Measurements from ENCODE around the gene NRG3.
"Not testable (repeated sequence)": the region's sequence is repeated elsewhere in the genome, so short reads cannot be mapped to it uniquely, and the experiment has no call there.

The NRG3 gene

GRCh38 chr10:82572744-82573143, 697.8 kb downstream of the NRG3 start:
- no peak for DNase-seq (ENCODE audit: low read depth, low spot score)

DNA sequence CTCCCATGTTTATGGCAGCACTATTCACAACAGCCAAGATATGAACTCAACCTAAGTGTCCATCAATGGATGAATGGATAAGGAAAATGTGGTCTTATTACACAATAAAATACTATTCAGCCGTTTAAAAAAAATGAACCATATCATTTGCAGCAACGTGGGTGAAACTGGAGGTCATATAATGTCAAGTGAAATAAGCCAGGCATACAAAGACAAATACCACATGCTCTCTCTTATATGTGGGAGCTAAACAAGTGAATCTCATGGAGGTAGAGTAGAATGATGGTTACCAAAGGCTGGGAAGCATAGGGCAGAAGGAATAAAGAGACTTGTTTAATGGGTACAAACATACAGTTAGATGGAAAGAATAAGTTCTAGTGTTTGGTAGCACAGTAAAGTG, 699.1 kb downstream of the NRG3 start:
- no peak for DNase-seq (ENCODE audit: low read depth, low spot score)

- DNase-seq (ENCODE audit: low read depth, low spot score): no peak
Measured at GRCh38 chr10:82575318-82575717, 700.3 kb downstream of the NRG3 start.

DNA sequence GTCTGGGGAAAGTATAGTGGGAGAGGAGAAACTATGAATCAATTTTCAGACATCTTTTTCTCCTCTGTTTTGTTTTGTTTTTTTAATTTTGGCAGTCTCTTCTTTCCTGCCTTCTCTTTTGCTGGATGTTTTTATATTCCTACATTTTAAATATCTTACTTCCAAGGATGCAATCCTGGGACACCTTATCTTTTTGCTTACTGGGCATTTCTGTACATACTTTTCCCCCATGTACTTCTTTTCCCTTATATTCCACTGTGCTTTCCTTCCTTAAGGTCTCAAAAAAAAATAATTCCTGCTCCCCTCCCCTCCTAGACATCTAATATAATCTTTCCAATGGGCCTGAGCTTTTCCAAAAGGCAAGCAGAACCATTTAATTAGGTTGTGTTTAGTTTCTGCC, 701.1 kb downstream of the NRG3 start:
- no peak for DNase-seq (ENCODE audit: low read depth, low spot score)

DNA sequence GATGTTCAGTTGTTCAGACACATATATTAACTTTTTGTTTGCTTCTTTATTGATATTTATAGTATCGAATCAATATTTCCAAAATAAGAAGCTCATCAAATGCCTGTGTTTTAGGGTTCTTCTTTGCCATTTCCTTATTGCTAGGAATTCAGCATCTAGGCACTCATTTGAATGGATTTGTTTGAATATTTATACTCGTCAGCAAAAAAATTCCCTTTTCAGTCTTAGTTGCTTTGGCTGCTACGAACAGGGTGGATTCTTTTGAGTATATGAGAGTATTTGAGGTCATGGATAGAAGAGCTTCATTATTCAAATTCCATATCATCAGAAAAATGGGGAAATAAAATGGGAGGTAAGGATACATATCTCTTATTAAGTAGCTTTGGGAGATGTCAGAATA, 706.9 kb downstream of the NRG3 start:
- DNase-seq (ENCODE audit: low read depth, low spot score): no peak

DNA sequence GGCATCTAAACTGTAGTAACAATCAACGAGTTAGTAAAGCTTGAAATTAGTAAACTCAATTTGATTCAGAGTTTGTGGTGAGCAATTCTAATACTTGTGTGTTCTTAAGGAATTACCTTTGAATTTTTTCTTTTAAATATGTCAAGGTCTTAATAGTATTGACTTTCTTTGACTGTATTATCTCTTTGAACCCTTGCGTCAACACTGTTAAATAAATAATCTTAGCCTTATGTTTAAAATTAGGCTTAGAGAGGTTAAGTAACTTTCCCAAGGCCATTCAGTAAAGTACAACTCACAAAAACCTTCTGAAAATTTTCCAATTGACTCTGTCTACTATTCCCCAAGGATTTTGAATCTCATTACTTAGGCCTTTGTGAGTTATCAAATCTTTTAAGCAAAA, 716.4 kb downstream of the NRG3 start:
- no peak for DNase-seq (ENCODE audit: low read depth, low spot score)

GRCh38 chr10:82597840-82598239, 722.8 kb downstream of the NRG3 start:
- no peak for DNase-seq (ENCODE audit: low read depth, low spot score)

GRCh38 chr10:82609845-82610244, 734.9 kb downstream of the NRG3 start:
- DNase-seq (ENCODE audit: low read depth, low spot score): no peak

- no peak for DNase-seq (ENCODE audit: low read depth, low spot score)
Measured at GRCh38 chr10:82618007-82618406, 743.0 kb downstream of the NRG3 start.

DNA sequence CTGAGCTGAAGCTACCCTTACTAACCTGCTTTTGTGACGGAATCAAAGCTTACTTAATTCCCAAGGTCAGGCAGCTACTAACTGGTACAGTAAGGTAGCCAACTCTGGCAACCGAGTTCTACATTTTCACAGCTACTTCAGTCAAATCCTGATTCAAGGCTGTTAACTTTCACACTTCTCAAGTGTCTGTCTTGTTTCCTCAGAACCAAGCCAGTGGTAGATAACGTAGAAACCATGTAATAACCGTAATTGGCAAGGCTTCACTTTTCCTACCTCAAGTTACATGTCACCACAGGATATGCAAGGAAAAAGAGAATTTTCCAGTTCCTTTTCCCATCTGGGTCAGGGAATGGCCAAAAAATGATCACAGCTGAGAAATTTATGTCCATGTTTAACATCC, 746.7 kb downstream of the NRG3 start:
- DNase-seq (ENCODE audit: low read depth, low spot score): no peak

DNA sequence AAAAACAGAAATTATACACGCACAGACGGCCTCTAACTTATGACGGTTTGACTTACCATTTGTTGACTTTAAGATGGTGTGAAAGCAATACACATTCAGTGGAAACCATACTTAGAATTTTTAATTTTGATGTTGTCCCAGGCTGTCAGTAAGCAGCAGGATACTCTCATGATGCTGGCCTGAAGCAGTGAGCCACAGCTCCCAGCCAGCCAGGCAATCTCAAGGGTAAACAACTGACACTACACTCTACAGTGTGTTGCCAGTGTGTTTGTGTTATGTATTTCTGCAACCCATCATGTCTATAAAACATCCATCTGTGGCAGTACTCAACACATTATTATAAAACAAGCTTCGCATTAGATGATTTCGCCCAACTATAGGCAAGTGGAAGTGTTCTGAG, 747.5 kb downstream of the NRG3 start:
- no peak for DNase-seq (ENCODE audit: low read depth, low spot score)

DNA sequence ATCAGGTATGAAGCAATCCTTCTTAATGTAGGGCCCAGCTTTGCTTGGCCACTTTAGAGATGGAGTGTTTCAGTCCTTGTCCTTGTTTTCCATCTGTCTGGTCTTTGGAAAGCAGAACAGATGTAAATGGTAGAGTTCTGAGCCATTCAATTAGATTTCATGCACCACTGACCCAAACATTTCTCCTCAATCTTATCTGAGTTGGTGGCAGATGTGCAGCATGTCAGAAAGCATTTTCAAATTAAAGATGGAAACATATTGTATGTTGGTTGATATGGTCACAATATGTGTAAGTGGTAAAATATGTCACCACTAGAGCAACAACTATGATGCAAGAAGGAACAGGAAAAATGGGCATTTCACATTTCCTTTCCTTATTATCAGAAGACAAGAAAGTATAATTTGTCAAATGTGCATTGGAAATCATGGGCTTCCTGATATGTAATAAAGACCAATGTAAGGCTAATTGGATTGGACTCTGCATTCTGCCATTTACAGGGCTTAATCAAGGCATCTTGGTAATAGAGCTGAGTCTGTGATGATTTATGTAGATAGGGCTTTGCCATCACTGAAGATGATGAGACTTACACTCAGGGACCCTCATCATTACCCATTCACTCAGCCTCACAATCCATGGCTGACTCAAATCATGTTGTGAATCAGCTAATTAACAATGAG, 750.7 kb downstream of the NRG3 start:
- DNase-seq (ENCODE audit: low read depth, low spot score): no peak

DNA sequence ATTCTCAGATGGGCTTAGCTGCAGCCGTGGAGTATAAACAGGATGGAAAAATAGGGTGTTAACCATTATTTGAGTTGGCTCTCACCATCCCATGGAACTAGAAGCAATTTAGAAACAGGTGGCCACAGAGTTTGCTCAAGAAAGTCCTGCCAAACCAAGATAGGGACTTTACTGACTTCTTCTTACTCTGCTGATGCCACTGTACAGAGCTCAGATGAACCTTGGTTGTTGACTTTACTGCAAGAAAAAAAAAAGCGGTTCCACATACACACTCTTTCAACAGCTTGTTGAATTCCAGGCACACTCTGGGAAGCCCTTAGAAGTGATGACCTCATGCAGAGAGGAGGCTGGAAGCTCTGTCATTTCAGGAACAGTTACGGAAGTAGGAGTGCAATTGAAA, 753.4 kb downstream of the NRG3 start:
- no peak for DNase-seq (ENCODE audit: low read depth, low spot score)

GRCh38 chr10:82643076-82643475, 768.1 kb downstream of the NRG3 start:
- no peak for DNase-seq (ENCODE audit: low read depth, low spot score)

- DNase-seq (ENCODE audit: low read depth, low spot score): no peak
Measured at GRCh38 chr10:82643601-82644000, 768.6 kb downstream of the NRG3 start.

GRCh38 chr10:82645221-82645620, 770.2 kb downstream of the NRG3 start:
- DNase-seq (ENCODE audit: low read depth, low spot score): no peak

DNA sequence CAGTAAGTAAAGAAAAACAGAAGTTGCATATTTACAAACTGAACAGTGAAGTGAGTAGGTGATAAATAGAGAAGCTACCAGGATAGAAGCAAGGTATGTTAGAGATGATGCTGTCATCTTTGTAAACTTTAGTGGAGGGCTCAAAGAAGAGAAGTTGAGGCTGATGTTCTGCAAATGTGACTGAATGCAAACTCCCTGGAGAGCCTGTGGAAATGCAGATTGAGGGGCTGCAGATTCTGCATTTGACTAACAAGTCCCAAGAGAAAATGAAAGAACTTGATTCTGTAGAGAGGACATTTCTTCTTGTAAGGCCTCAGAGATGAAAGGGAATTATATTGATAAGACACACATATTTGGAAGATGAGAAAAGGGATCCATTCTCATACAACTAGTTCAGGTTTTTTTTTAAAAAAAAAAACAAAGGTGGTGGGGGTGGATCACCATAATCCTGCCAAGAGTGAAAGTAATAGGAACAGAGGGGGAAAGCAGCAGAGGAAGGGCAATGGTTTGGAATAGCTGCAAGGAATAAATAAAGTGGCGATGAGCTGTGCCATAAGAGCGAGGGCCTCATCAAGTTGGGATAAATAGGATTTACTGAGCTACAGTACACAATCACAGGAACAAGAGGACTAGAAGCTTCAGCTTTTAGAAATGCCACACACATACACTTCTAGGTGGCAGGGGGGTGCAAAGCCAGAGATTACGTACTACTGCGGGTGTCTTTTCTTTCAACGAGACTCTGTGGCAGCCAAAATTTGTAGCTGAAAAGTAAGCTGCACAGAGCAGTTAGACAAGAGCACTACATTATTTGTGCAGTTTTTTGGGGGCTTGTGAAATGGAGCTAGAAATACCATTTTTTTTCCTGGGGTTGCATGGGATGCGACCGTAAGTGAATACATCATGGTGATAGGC, 778.5 kb downstream of the NRG3 start:
- no peak for DNase-seq (ENCODE audit: low read depth, low spot score)

DNA sequence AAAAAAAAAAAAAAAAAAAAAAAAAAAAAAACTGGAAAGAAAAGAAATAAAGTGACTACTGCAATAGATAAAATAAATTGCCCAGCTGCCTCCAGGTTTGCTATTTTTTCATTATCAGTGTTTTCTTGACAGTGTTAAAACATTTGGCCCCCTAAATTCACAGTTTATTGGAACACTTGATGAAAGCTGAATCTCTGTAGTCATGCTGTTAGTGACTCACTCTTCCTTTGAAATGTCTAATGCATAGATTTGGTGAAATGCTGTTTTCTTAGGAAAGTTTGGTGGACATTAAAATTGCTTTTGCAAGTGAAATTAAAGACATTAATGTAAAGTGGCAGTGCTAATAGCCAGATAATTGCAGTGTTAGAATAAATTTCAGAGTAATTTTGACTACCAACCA, 785.2 kb downstream of the NRG3 start:
- DNase-seq (ENCODE audit: low read depth, low spot score): no peak

DNA sequence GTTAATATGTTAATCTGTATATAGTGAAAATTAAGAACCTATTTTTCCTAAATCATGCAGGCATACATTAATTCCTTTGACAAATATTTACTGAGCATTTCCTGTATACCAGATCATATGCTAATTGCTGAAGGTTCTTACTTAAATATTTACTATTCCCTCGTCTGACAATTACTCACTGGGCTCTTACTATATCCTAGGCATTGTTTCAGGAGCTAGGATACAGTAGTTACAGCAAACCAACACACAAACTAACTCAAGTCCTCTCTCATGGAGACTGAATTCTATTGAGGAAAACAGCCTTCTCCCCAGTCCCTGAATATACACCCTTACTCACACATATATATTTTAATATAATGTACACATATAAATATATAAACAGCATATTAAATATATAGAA, 786.0 kb downstream of the NRG3 start:
- DNase-seq (ENCODE audit: low read depth, low spot score): no peak

DNA sequence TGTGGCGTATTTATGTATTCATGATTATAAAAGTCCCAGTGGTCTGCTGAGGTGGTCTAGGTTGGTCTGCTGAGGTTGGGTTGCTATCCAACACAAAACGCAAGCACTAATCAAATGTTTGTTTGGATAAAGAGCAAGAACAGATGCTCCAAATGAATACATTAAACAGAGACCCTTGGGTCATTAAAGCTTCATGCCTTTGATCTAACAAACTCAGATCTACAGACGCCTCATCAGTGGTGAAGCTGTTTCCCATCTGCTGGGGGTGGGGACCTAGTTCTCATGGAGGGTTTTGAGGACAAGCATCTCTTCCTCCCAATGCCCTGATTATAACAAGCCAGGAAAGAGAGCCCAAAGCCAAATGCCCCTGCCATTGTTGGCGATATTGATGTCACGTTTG, 786.7 kb downstream of the NRG3 start:
- no peak for DNase-seq (ENCODE audit: low read depth, low spot score)

- DNase-seq (ENCODE audit: low read depth, low spot score): no peak
Measured at GRCh38 chr10:82668221-82668895, 793.4 kb downstream of the NRG3 start.

DNA sequence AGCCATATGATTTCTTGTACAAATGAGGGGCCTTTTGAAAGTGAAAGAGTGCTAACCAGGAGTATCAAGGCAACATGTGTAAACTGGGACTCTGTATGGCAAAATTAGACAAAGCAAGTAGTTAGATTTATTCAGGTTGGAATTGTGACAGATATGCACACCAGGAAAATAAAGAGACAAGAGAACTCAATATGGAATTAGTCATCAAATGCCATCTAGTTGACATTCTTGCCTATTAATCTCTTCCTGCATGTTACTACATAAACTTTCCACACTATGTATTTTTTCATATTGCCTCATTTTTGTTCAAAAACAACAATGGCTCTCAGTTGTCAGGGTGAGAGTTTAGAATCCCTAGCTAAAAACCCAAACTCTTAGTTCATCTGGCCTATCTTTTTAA, 799.0 kb downstream of the NRG3 start:
- DNase-seq (ENCODE audit: low read depth, low spot score): no peak

- DNase-seq (ENCODE audit: low read depth, low spot score): not testable (repeated sequence)
Measured at GRCh38 chr10:82677932-82678331, 802.9 kb downstream of the NRG3 start.

Data from smooth muscle cell of the brain vasculature (primary cell).